ENCODE measurements around the gene GNGT2. TPM values are rescaled to one million over a fixed set of nuclear protein-coding genes. Genes with fewer than 3 reads are reported as not detected.
"Not testable (repeated sequence)": the region's sequence is repeated elsewhere in the genome, so short reads cannot be mapped to it uniquely, and the experiment has no call there.

Gene GNGT2
- total and polyA plus RNA-seq, 7 experiments from 2014 or later: 2.8 to 16.9 (median 8.3) TPM

- Mint-ChIP-seq H3K4me1 (peaks cover 4 to 20% (median 14%) of the 10 kb centered on the region in 7 donors), H3K4me3 (no peak overlapping the region), H3K27me3 (peaks cover 0 to 7% (median 0%) of the 10 kb centered on the region in 5 donors), H3K27ac (no peak overlapping the region), H3K36me3 (peaks cover 0 to 23% (median 3%) of the 10 kb centered on the region in 5 donors), H3K9me3 (peaks cover 0 to 27% (median 13%) of the 10 kb centered on the region in 11 donors)
- no peak overlapping the region for H3K4me3 ChIP-seq (ENCODE audit: low read length)
- intact Hi-C loops (cut with micrococcal nuclease): no loop called here
- peaks cover 0 to 6% of the 10 kb centered on the region in 2 donors for H3K4me1 ChIP-seq (ENCODE audit: control insufficient read depth in 2 of 2, insufficient read depth in 2 of 2, low read length in 2 of 2)
- H3K27ac ChIP-seq (ENCODE audit: low read depth, low read length): no peak overlapping the region
- POLR2A ChIA-PET: no interaction called here
- no peak for DNase-seq
- no peaks in the 10 kb centered on the region for H3K27me3 ChIP-seq (ENCODE audit: control insufficient read depth in 2 of 2, insufficient read depth in 2 of 2, low read length in 2 of 2)
- H3K9me3 ChIP-seq (ENCODE audit: control insufficient read depth in 2 of 3, low read length in 3 of 3): peaks cover 0 to 5% (median 0%) of the 10 kb centered on the region in 3 experiments
- CTCF ChIA-PET: interaction anchor here (0.8 to 1.2 kb wide), 2 partner anchors 17 to 45 kb away, joined by 4 to 6 read pairs; no protein-coding TSS in a partner anchor
- H3K36me3 ChIP-seq (ENCODE audit: control insufficient read depth in 2 of 3, insufficient read depth in 3 of 3, low read length in 3 of 3): peaks cover 0 to 4% (median 0%) of the 10 kb centered on the region in 3 experiments
- ATAC-seq: no peak
Measured at GRCh38 chr17:49187301-49187700, 23.1 kb downstream of the GNGT2 start.

- ATAC-seq; H3K4me3 Mint-ChIP-seq; H3K27ac ChIP-seq (ENCODE audit: low read depth, low read length); H3K4me1 Mint-ChIP-seq; H3K9me3 ChIP-seq (ENCODE audit: control insufficient read depth in 2 of 3, low read length in 3 of 3); H3K27me3 Mint-ChIP-seq; H3K27me3 ChIP-seq (ENCODE audit: control insufficient read depth in 2 of 2, insufficient read depth in 2 of 2, low read length in 2 of 2); H3K36me3 ChIP-seq (ENCODE audit: control insufficient read depth in 2 of 3, insufficient read depth in 3 of 3, low read length in 3 of 3); intact Hi-C loops (cut with micrococcal nuclease); H3K4me1 ChIP-seq (ENCODE audit: control insufficient read depth in 2 of 2, insufficient read depth in 2 of 2, low read length in 2 of 2); H3K4me3 ChIP-seq (ENCODE audit: low read length); DNase-seq: not testable (repeated sequence)
- H3K27ac Mint-ChIP-seq: peak overlapping the region in 1 of 9 donors; percentile 13
- peaks cover 0 to 24% (median 15%) of the 10 kb centered on the region in 11 donors for H3K9me3 Mint-ChIP-seq
- ChIA-PET POLR2A (interaction anchor here (1.7 kb wide), 1 partner anchor 15 kb away, joined by 3 read pairs; no protein-coding TSS in a partner anchor), CTCF (interaction anchor here (0.8 to 7.4 kb wide), 2 partner anchors 42 to 174 kb away, joined by 3 to 143 read pairs; partner anchors contain the start of gene PHOSPHO1)
- peaks cover 0 to 25% (median 3%) of the 10 kb centered on the region in 5 donors for H3K36me3 Mint-ChIP-seq
Measured at GRCh38 chr17:49185381-49185780, 25.0 kb downstream of the GNGT2 start.

- ATAC-seq; H3K27me3 Mint-ChIP-seq; H3K27ac Mint-ChIP-seq; H3K27ac ChIP-seq (ENCODE audit: low read depth, low read length); H3K9me3 ChIP-seq (ENCODE audit: control insufficient read depth in 2 of 3, low read length in 3 of 3); H3K4me1 Mint-ChIP-seq; H3K4me3 ChIP-seq (ENCODE audit: low read length); intact Hi-C loops (cut with micrococcal nuclease); DNase-seq; H3K36me3 ChIP-seq (ENCODE audit: control insufficient read depth in 2 of 3, insufficient read depth in 3 of 3, low read length in 3 of 3); H3K4me3 Mint-ChIP-seq; H3K4me1 ChIP-seq (ENCODE audit: control insufficient read depth in 2 of 2, insufficient read depth in 2 of 2, low read length in 2 of 2); H3K27me3 ChIP-seq (ENCODE audit: control insufficient read depth in 2 of 2, insufficient read depth in 2 of 2, low read length in 2 of 2): not testable (repeated sequence)
- ChIA-PET CTCF (interaction anchor here (7.4 kb wide), 1 partner anchor 43 kb away, joined by 143 read pairs; the partner anchor contains the start of gene PHOSPHO1), POLR2A (interaction anchor here (1.7 kb wide), 1 partner anchor 16 kb away, joined by 3 read pairs; no protein-coding TSS in a partner anchor)
- Mint-ChIP-seq H3K36me3 (peaks cover 0 to 25% (median 3%) of the 10 kb centered on the region in 5 donors), H3K9me3 (peaks cover 0 to 24% (median 15%) of the 10 kb centered on the region in 11 donors)
Measured at GRCh38 chr17:49184522-49184921, 25.9 kb downstream of the GNGT2 start.

- no peak overlapping the region for H3K27ac ChIP-seq (ENCODE audit: low read depth, low read length)
- intact Hi-C loops (cut with micrococcal nuclease): no loop called here
Measured at GRCh38 chr17:49183801-49184200, 26.6 kb downstream of the GNGT2 start.

GRCh38 chr17:49183341-49183740, 27.0 kb downstream of the GNGT2 start:
- Mint-ChIP-seq H3K4me3 (no peak overlapping the region), H3K9me3 (peaks cover 0 to 24% (median 15%) of the 10 kb centered on the region in 11 donors), H3K4me1 (peaks cover 0 to 5% (median 4%) of the 10 kb centered on the region in 7 donors), H3K36me3 (peaks cover 0 to 25% (median 3%) of the 10 kb centered on the region in 5 donors), H3K27ac (no peak overlapping the region), H3K27me3 (peaks cover 0 to 9% (median 0%) of the 10 kb centered on the region in 5 donors)
- peaks cover 4% of the 10 kb centered on the region in 2 donors for H3K4me1 ChIP-seq (ENCODE audit: control insufficient read depth in 2 of 2, insufficient read depth in 2 of 2, low read length in 2 of 2)
- ChIA-PET CTCF (interaction anchor here (0.8 to 7.4 kb wide), 3 partner anchors 44 to 108 kb away, joined by 3 to 143 read pairs (median 3); partner anchors contain the start of gene PHOSPHO1), POLR2A (no interaction called here)
- H3K27me3 ChIP-seq (ENCODE audit: control insufficient read depth in 2 of 2, insufficient read depth in 2 of 2, low read length in 2 of 2): peaks cover 0 to 4% of the 10 kb centered on the region in 2 donors
- peaks cover 0 to 5% (median 0%) of the 10 kb centered on the region in 3 experiments for H3K9me3 ChIP-seq (ENCODE audit: control insufficient read depth in 2 of 3, low read length in 3 of 3)
- intact Hi-C loops (cut with micrococcal nuclease): no loop called here
- ATAC-seq (no peak), DNase-seq (no peak)
- no peaks in the 10 kb centered on the region for H3K36me3 ChIP-seq (ENCODE audit: control insufficient read depth in 2 of 3, insufficient read depth in 3 of 3, low read length in 3 of 3)
- no peak overlapping the region for H3K27ac ChIP-seq (ENCODE audit: low read depth, low read length)
- H3K4me3 ChIP-seq (ENCODE audit: low read length): no peak overlapping the region

More at GRCh38 chr17:49183801-49184200, 26.6 kb downstream of the GNGT2 start:
- peaks cover 0 to 24% (median 15%) of the 10 kb centered on the region in 11 donors for H3K9me3 Mint-ChIP-seq
- ChIA-PET POLR2A (interaction anchor here (1.7 kb wide), 1 partner anchor 17 kb away, joined by 3 read pairs; no protein-coding TSS in a partner anchor), CTCF (interaction anchor here (0.7 to 7.4 kb wide), 3 partner anchors 43 to 534 kb away, joined by 3 to 143 read pairs (median 3); partner anchors contain the start of gene PHOSPHO1)
- Histone ChIP-seq H3K4me3 (ENCODE audit: low read length) (no peak overlapping the region), H3K4me1 (ENCODE audit: control insufficient read depth in 2 of 2, insufficient read depth in 2 of 2, low read length in 2 of 2) (peaks cover 4% of the 10 kb centered on the region in 2 donors), H3K27me3 (ENCODE audit: control insufficient read depth in 2 of 2, insufficient read depth in 2 of 2, low read length in 2 of 2) (peaks cover 0 to 4% of the 10 kb centered on the region in 2 donors), H3K9me3 (ENCODE audit: control insufficient read depth in 2 of 3, low read length in 3 of 3) (peaks cover 0 to 5% (median 0%) of the 10 kb centered on the region in 3 experiments), H3K36me3 (ENCODE audit: control insufficient read depth in 2 of 3, insufficient read depth in 3 of 3, low read length in 3 of 3) (no peaks in the 10 kb centered on the region)
- ATAC-seq: no peak
- DNase-seq: no peak
- no peak overlapping the region for H3K4me3 Mint-ChIP-seq
- peaks cover 0 to 5% (median 4%) of the 10 kb centered on the region in 7 donors for H3K4me1 Mint-ChIP-seq
- H3K27me3 Mint-ChIP-seq: peaks cover 0 to 7% (median 0%) of the 10 kb centered on the region in 5 donors
- peaks cover 0 to 25% (median 3%) of the 10 kb centered on the region in 5 donors for H3K36me3 Mint-ChIP-seq
- H3K27ac Mint-ChIP-seq: no peak overlapping the region

- no peaks in the 10 kb centered on the region for H3K36me3 ChIP-seq (ENCODE audit: control insufficient read depth in 2 of 3, insufficient read depth in 3 of 3, low read length in 3 of 3)
- no peak overlapping the region for H3K4me3 ChIP-seq (ENCODE audit: low read length)
- Mint-ChIP-seq H3K36me3 (peaks cover 0 to 23% (median 6%) of the 10 kb centered on the region in 5 donors), H3K27ac (peak overlapping the region in 1 of 9 donors; percentile 25), H3K27me3 (peaks cover 0 to 6% (median 0%) of the 10 kb centered on the region in 5 donors), H3K4me3 (no peak overlapping the region), H3K9me3 (peaks cover 0 to 31% (median 28%) of the 10 kb centered on the region in 11 donors), H3K4me1 (peaks cover 0 to 5% (median 4%) of the 10 kb centered on the region in 7 donors)
- intact Hi-C loops (cut with micrococcal nuclease): loop anchor here (1.0 kb wide), 5 partner anchors 11 to 214 kb away; no protein-coding TSS in a partner anchor
- H3K4me1 ChIP-seq (ENCODE audit: control insufficient read depth in 2 of 2, insufficient read depth in 2 of 2, low read length in 2 of 2): peaks cover 4% of the 10 kb centered on the region in 2 donors
- no peak overlapping the region for H3K27ac ChIP-seq (ENCODE audit: low read depth, low read length)
- DNase-seq: no peak
- POLR2A ChIA-PET: interaction anchor here (0.9 to 2.2 kb wide), 5 partner anchors 9 to 106 kb away, joined by 3 to 15 read pairs (median 5); partner anchors contain the start of gene PHOSPHO1
- CTCF ChIA-PET: interaction anchor here (0.7 to 7.4 kb wide), 12 partner anchors 10 to 776 kb away, joined by 3 to 143 read pairs (median 6); partner anchors contain the start of gene PHOSPHO1
- peaks cover 0 to 4% of the 10 kb centered on the region in 2 donors for H3K27me3 ChIP-seq (ENCODE audit: control insufficient read depth in 2 of 2, insufficient read depth in 2 of 2, low read length in 2 of 2)
- ATAC-seq: no peak
- H3K9me3 ChIP-seq (ENCODE audit: control insufficient read depth in 2 of 3, low read length in 3 of 3): peaks cover 0 to 19% (median 0%) of the 10 kb centered on the region in 3 experiments
Measured at GRCh38 chr17:49180998-49181635, 29.3 kb downstream of the GNGT2 start.
